ENCODE results near the gene CNGB1.

DNA sequence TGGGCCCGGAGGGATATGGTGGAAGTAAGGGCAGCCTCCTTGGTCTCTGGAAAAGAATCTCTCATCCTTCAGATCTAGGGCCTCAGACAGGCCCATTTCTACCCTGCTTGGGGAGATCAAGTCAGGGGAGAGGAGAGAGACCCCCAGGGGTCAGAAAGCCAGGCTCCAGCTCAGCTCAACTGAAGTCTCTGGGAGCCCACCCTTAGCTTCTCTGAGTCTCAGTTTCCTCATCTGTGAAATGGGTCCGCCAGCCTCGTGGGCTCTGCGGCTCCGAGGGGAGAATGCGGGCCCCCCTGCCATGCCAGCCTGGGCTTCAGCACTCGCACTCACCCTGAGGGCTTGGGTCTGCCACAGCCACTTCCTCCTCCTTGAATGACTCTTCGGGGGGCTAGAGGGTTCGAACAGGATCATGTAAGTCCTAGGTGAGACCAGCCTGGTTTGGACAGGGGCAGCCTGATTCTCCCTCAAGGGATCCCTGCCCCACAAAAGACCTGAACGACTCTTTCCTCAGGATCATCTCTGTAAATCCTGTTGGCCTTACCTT, 6.7 kb downstream of the CNGB1 start:
- TF ChIP-seq POLR2AphosphoS5 (IDR thresholded peaks at IDR 0.05), result no peak
- TF ChIP-seq, protein P1, sequence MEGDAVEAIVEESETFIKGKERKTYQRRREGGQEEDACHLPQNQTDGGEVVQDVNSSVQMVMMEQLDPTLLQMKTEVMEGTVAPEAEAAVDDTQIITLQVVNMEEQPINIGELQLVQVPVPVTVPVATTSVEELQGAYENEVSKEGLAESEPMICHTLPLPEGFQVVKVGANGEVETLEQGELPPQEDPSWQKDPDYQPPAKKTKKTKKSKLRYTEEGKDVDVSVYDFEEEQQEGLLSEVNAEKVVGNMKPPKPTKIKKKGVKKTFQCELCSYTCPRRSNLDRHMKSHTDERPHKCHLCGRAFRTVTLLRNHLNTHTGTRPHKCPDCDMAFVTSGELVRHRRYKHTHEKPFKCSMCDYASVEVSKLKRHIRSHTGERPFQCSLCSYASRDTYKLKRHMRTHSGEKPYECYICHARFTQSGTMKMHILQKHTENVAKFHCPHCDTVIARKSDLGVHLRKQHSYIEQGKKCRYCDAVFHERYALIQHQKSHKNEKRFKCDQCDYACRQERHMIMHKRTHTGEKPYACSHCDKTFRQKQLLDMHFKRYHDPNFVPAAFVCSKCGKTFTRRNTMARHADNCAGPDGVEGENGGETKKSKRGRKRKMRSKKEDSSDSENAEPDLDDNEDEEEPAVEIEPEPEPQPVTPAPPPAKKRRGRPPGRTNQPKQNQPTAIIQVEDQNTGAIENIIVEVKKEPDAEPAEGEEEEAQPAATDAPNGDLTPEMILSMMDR (IDR thresholded peaks at IDR 0.05 in 8 of 11, conservative IDR thresholded peaks at IDR 0.05 in 3 of 11), result no peak
- TF ChIP-seq POLR2A (IDR thresholded peaks at IDR 0.05), result no peak
